Right renal cortex interstitium (tissue), 3 donors: ENCODE data around the gene VMP1. TPM values are rescaled to one million over a fixed set of nuclear protein-coding genes. Genes with fewer than 3 reads are reported as not detected.
"Not testable (repeated sequence)": the region's sequence is repeated elsewhere in the genome, so short reads cannot be mapped to it uniquely, and the experiment has no call there.

Experiments
- DNase-seq, 3 donors: peaks; one replicate each; pipeline ENCODE4 v3.0.0-alpha.2; 2013; ENCODE audit warnings: low read depth in 3 of 3, low spot score in 2 of 3
- polyA plus RNA-seq, 3 donors: library from polyadenylated mRNA; unstranded; fragments of 120-200 nt; gene quantifications; one replicate each; pipeline ENCODE4 v1.2.1, GENCODE V29; 2013; ENCODE audit not compliant: insufficient read length in 3 of 3

VMP1 gene
- polyA plus RNA-seq, 3 donors, result 112 to 132 (median 123) TPM

DNA sequence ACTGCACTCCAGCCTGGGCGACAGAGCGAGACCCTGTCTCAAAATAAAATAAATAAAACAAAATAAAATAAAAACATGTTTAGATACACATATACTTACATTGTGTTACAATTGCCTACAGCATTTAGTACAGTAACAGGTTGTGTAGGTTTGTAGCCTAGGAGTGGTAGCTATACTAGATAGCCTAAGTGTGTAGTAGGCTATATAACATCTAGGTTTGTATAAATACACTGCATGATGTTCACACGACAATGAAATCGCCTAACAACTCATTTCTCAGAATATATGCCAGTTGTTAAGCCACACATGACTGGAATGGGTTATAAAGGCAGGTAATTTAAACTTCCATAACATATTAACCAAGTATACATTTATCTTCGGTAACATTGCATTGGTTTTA lies 94.7 kb downstream of the VMP1 start:
- no peak for DNase-seq

GRCh38 chr17:59804901-59805465 lies 97.5 kb downstream of the VMP1 start:
- DNase-seq, result no peak

- not testable (repeated sequence) for DNase-seq
Measured at GRCh38 chr17:59806322-59806721, 98.9 kb downstream of the VMP1 start.

GRCh38 chr17:59807892-59808509 lies 100.5 kb downstream of the VMP1 start:
- DNase-seq, result no peak

DNA sequence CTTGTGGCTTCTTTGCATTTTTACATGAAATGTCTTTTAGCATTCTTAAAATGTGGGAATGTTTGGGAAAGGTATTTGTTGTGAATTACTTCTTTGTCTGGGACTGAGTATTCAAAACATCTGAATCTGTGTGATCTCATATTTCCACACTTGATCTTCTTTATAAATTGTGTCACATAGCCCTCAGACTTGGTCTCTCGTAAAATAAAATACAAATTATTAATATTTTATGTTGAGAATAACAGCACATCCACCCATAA lies 103.4 kb downstream of the VMP1 start:
- DNase-seq, result no peak

DNA sequence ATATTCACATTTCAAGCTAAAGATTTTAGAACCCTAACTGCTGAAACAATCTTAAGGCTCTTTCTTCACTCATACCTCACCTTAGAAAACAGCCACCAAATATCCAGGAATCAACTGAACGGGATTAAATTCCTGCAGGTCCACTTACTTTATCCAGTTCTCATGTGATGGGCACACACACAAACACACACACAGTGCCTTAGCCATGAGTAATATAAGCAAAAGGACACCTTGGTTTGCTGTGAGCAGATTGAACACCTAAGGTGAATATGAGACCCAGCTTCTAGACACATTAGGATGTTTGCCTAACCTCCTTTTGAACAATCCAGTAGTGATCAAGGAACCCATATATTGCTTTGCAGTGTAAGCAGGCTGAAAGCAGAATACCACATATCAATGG lies 103.8 kb downstream of the VMP1 start:
- no peak for DNase-seq

DNA sequence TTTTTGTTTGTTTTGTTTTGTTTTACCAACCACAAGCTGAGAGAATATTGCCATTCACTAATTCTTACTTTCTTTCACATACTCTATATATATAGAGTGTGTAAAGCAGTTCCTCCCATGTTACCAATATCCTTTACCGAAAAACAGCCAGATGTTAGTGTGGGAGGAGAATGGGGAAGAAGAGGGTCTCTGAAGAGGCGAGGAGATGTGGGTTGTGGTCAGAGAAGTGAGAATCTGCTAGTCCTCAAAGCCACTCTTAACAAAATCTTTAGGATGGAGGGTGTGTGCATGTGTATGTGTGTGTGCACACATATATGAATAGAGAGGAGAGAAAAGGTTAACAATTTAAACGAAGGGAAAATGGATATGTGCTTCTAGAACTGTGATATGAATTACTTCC lies 104.7 kb downstream of the VMP1 start:
- no peak for DNase-seq

DNA sequence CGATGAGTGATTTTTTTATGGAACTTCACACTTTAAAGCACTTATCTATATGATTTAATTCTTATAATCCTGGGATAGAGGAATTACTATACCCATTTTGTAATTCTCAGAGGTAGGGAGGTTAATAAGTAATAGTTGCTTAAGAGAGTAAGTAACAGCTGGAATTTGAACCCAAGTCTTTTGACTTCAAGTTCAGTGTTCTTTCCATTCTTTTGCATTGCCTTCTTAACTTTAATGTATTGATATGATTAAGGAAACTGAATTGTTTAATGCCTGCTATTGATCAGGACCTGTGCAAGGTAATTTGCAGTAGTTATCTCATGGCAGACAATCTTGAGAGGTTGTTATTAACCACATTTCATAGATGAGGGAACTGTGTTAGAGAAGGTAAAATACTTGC lies 106.8 kb downstream of the VMP1 start:
- no peak for DNase-seq

- DNase-seq, result no peak
Measured at GRCh38 chr17:59814685-59815084, 107.2 kb downstream of the VMP1 start.

DNA sequence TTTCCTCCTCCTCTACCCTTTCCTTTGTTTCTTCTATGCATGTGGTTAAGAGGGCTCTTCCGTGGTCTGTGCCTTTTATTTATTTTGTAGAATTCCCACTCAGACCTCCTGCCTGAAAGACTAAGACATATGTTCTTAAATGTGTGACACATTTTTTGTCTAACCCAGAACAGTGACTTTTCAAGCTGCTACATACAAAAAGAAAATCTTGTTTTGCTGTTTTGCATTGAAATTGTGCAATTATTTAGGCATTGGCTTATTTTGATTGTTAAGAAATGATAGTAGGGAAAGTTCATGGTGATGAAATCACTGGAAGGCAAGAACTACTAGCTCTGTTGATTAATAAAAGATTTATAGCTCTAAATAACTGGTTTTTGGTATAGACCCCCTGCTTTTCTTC lies 108.5 kb downstream of the VMP1 start:
- DNase-seq, result no peak

- no peak for DNase-seq
Measured at GRCh38 chr17:59825533-59826322, 118.3 kb downstream of the VMP1 start.

DNA sequence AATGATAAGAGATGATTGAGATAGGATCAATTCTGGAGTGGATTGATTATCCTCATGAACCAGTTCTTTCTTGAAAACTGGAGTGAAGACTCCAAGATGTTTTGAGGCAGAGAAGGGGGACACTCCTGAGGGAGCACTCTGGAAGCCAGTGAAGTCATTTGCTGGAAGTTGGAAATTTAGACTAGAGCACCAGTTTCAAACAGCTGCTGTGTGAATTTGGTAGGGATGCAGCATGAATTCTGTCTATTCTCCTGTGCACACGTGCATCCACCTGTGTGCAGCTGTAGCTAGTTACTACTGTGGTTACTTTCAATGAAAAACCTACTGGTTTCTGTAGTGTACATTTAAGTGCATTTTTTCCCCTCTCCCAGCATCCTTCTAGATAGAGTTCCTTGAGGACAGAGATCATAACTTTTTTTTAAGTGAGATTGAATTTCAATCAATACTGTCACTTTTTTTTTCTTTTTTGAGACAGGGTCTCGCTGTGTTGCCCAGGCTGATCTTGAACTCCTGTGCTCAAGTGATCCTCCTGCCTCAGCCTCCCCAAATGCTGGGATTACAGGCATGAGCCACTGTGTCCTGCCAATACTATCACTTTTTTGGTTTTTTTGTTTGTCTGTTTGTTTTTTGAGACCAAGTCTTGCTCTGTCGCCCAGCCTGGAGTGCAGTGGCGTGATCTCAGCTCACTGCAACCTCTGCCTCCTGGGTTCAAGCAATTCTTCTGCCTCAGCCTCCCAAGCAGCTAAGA lies 119.4 kb downstream of the VMP1 start:
- DNase-seq, result no peak

GRCh38 chr17:59827721-59828477 lies 120.4 kb downstream of the VMP1 start:
- DNase-seq, result no peak

DNA sequence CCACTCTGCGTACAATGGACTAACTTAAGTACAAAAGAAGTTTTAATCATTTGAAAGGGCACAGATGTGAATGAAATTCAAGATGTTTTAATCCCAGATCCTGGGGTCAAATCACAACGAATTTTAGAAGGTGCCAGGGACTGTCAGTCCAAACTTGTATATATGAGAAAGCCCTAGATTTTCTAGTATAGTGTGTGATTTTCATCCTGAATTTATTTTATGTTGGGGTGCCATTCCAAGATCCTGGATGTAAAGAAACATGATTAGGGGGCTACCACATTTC lies 121.0 kb downstream of the VMP1 start:
- DNase-seq, result no peak

- DNase-seq, result not testable (repeated sequence)
Measured at GRCh38 chr17:59828819-59829216, 121.4 kb downstream of the VMP1 start.

GRCh38 chr17:59829217-59830006 lies 122.0 kb downstream of the VMP1 start:
- DNase-seq, result no peak

- DNase-seq, result no peak
Measured at GRCh38 chr17:59830007-59830630, 122.7 kb downstream of the VMP1 start.

DNA sequence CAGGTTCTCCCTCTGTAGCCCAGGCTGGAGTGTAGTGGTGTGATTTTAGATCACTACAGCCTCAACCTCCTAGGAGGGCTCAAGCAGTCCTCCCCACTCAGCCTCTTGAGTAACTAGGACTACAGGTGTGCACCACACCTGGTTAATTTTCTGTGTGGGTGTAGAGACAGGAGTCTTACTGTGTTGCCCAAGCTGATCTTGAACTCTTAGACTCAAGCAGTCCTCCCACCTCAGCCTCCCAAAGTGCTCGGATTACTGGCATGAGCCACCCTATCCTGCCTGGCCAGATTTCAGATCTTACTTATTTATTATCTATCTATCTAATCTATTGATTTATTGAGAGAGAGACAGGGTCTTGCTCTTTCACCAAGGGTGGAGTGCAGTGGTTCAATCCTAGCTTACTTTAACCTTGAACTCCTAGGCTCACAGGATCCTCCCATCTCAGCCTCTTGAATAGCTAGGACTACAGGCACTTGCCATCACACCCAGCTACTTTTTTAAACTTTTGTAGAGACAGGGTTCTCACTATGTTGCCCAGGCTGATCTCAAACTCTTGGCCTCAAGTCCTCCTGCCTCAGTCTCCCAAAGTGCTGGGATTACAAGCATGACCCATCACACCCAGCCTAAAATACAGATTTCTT lies 123.5 kb downstream of the VMP1 start:
- DNase-seq, result no peak

DNA sequence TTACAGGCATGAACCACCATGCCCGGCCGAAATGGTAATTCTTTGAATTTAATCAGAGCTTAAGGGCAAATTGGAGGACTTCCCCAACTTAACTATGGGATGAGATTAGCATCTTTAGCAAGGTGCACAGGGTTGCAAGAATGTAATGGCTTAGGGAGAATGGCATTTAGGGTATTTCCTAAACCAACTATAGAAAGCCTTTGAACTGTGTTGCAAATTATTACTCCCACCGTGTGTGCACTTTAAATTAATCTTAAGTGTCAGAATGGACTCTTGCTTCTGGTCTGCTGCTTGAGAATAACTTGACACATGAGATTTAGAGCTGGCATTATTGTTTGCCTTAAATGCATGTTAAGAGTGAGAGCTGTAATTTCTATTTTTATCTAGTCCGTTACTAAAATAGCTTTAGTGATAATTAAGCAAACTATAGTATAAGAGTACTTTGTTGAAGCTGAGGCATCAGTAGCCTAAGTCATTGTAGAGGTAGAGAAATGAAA lies 125.5 kb downstream of the VMP1 start:
- no peak for DNase-seq
